OCI-LY3 (cell line): Measurements from ENCODE around the gene LRRC70.

Experiments used
- H2AFZ ChIP-seq: fragments of 200-600, 300-600 bp; shearing (Covaris generic); 2 replicates; pipeline ENCODE4 v1.6.0; 2014; ENCODE audit warnings: antibody characterized with exemption, low read depth, low read length
- H3K27ac ChIP-seq: fragments of 200-600, 300-600 bp; sonication (generic); 2 replicates; pipeline ENCODE4 v1.5.1; 2014; ENCODE audit warnings: mild to moderate bottlenecking, low read length, moderate library complexity, mixed read lengths
- H3K27me3 ChIP-seq: fragments of 200-600, 300-600 bp; sonication (generic); 2 replicates; pipeline ENCODE4 v1.6.1; 2014; ENCODE audit warnings: low read depth, low read length, mixed read lengths
- H3K36me3 ChIP-seq: fragments of 200-600, 300-600 bp; sonication (generic); replicated peaks from 2 replicates; pipeline ENCODE3; 2014; ENCODE audit warnings: low read depth, low read length, mixed read lengths
- H3K4me1 ChIP-seq: fragments of 300-600, 200-600 bp; sonication (generic); 2 replicates; pipeline ENCODE4 v1.6.1; 2014; ENCODE audit warnings: low read length, mixed read lengths
- H3K4me2 ChIP-seq: fragments of 200-600, 300-600 bp; sonication (generic); 2 replicates; pipeline ENCODE4 v1.6.1; 2014; ENCODE audit warnings: low read length, mixed read lengths
- H3K4me3 ChIP-seq: fragments of 300-600, 200-600 bp; sonication (generic); 2 replicates; pipeline ENCODE4 v1.5.1; 2014; ENCODE audit warnings: antibody characterized with exemption, mild to moderate bottlenecking, low read length, moderate library complexity
- H3K79me2 ChIP-seq: fragments of 300-600, 200-600 bp; shearing (Covaris generic); 2 replicates; pipeline ENCODE4 v1.6.1; 2014; ENCODE audit warnings: mild to moderate bottlenecking, low read length, mixed read lengths
- H3K9ac ChIP-seq: fragments of 300-600, 200-600 bp; shearing (Covaris generic); 2 replicates; pipeline ENCODE4 v1.6.0; 2014; ENCODE audit warnings: mild to moderate bottlenecking, low read length, moderate library complexity
- H3K9me3 ChIP-seq: fragments of 200-600, 300-600 bp; shearing (Covaris generic); 2 replicates; pipeline ENCODE4 v1.6.1; 2014; ENCODE audit warnings: low read length, mixed read lengths; ENCODE audit not compliant: insufficient read depth
- H4K20me1 ChIP-seq: fragments of 200-600, 300-600 bp; sonication (generic); 2 replicates; pipeline ENCODE4 v1.6.1; 2016; ENCODE audit warnings: low read length, mixed read lengths; ENCODE audit not compliant: insufficient read depth
- CTCF ChIP-seq: fragments of 200-600, 300-600 bp; sonication (generic); IDR thresholded peaks from 2 replicates; pipeline ENCODE4 v1.5.1; 2014; ENCODE audit warnings: antibody characterized with exemption, low read length, low read depth
- EZH2phosphoT487 ChIP-seq: fragments of 200-600 bp; shearing (Covaris generic); IDR thresholded peaks from 2 replicates; pipeline ENCODE4 v1.6.1; 2018; ENCODE audit warnings: antibody characterized with exemption, mixed run types, low read depth

LRRC70 gene

DNA sequence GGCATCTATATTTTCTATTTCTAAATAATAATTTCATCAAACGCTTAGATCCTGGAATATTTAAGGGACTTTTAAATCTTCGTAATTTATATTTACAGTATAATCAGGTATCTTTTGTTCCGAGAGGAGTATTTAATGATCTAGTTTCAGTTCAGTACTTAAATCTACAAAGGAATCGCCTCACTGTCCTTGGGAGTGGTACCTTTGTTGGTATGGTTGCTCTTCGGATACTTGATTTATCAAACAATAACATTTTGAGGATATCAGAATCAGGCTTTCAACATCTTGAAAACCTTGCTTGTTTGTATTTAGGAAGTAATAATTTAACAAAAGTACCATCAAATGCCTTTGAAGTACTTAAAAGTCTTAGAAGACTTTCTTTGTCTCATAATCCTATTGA lies 1.1 kb downstream of the LRRC70 start:
- Histone ChIP-seq H3K27me3 (no peaks in the 10 kb centered on the region), H3K36me3 (peaks cover 3% of the 10 kb centered on the region), H3K27ac (no peak overlapping the region), H3K9ac (no peak overlapping the region), H2AFZ (no peak overlapping the region), H3K4me3 (no peak overlapping the region), H3K4me1 (peaks cover 6% of the 10 kb centered on the region), H3K9me3 (no peaks in the 10 kb centered on the region), H3K79me2 (no peaks in the 10 kb centered on the region), H4K20me1 (peaks cover 19% of the 10 kb centered on the region), H3K4me2 (no peak overlapping the region)
- TF ChIP-seq EZH2phosphoT487 (no peak), CTCF (no peak)

GRCh38 chr5:62581836-62582597 lies 3.4 kb downstream of the LRRC70 start:
- TF ChIP-seq EZH2phosphoT487 (no peak), CTCF (no peak)
- no peak overlapping the region for H3K9ac ChIP-seq
- H2AFZ ChIP-seq: no peak overlapping the region
- H3K4me2 ChIP-seq: no peak overlapping the region
- H3K9me3 ChIP-seq: no peaks in the 10 kb centered on the region
- H3K79me2 ChIP-seq: no peaks in the 10 kb centered on the region
- H3K4me3 ChIP-seq: no peak overlapping the region
- no peaks in the 10 kb centered on the region for H3K27me3 ChIP-seq
- H3K4me1 ChIP-seq: no peaks in the 10 kb centered on the region
- H3K36me3 ChIP-seq: peaks cover 3% of the 10 kb centered on the region
- no peaks in the 10 kb centered on the region for H4K20me1 ChIP-seq
- no peak overlapping the region for H3K27ac ChIP-seq

DNA sequence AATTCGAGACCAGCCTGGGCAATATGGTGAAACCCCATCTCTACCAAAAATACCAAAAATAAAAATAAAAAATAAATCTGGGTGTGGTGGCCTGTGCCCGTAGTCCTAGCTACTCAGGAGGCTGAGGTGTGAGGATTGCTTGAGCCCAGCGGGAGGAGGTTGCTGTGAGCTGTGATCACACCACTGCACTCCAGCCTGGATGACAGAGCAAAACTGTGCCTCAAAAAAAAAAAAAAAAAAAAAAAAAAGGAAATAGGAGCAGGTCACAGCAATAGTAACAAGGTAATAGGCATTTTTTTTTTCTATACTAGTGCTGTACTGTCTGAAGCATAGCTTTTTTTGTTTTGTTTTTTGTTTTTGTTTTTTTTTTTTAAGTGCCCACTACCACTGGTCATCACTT lies 5.8 kb downstream of the LRRC70 start:
- TF ChIP-seq EZH2phosphoT487 (no peak), CTCF (no peak)
- H3K9me3 ChIP-seq: no peaks in the 10 kb centered on the region
- no peak overlapping the region for H3K27ac ChIP-seq
- H3K4me2 ChIP-seq: no peak overlapping the region
- no peak overlapping the region for H3K4me3 ChIP-seq
- H3K79me2 ChIP-seq: no peaks in the 10 kb centered on the region
- H3K27me3 ChIP-seq: no peaks in the 10 kb centered on the region
- H2AFZ ChIP-seq: no peak overlapping the region
- no peaks in the 10 kb centered on the region for H4K20me1 ChIP-seq
- H3K9ac ChIP-seq: no peak overlapping the region
- H3K4me1 ChIP-seq: no peaks in the 10 kb centered on the region
- H3K36me3 ChIP-seq: peaks cover 3% of the 10 kb centered on the region

DNA sequence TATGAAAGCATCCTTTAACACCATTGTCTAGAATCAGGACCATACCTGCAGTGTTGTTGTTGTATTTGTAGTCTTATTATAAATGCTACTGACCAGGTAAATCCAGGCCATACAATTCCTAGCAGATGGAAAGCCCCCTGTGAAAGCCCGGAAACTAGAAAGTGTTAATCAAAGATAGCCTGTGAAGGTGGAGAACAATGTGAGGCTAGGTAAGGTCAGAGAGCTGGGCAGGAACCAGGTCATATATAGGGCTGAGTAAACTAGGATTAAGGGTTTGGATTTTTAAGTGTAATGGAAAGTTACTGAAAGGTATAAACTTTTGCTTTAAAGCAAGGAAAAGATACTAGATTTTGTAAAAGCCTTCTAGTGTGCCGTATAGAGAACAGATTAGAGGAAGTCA lies 6.7 kb downstream of the LRRC70 start:
- H3K4me1 ChIP-seq: no peaks in the 10 kb centered on the region
- TF ChIP-seq EZH2phosphoT487 (no peak), CTCF (no peak)
- H3K9ac ChIP-seq: no peak overlapping the region
- H3K79me2 ChIP-seq: no peaks in the 10 kb centered on the region
- H3K36me3 ChIP-seq: peaks cover 2% of the 10 kb centered on the region
- H3K27me3 ChIP-seq: no peaks in the 10 kb centered on the region
- H3K4me3 ChIP-seq: no peak overlapping the region
- no peak overlapping the region for H2AFZ ChIP-seq
- H3K27ac ChIP-seq: no peak overlapping the region
- H3K9me3 ChIP-seq: no peaks in the 10 kb centered on the region
- H3K4me2 ChIP-seq: no peak overlapping the region
- H4K20me1 ChIP-seq: no peaks in the 10 kb centered on the region
